Bronchial epithelial cell (primary cell): ENCODE measurements around the gene PRR15L. TPM values are rescaled to one million over a fixed set of nuclear protein-coding genes. Genes with fewer than 3 reads are reported as not detected.

ENCODE experiments used
- DNase-seq: peaks from one replicate; pipeline ENCODE4 v3.0.0-alpha.2; 2010; ENCODE audit warnings: low read depth
- FAIRE-seq: peaks from 2 replicates; lab custom pipeline; 2011; peaks lifted over from hg19 to GRCh38; lab: Jason Lieb, UNC
- H3K27me3 ChIP-seq: 2 replicates; pipeline ENCODE4 v1.5.1; 2011; ENCODE audit warnings: low read length; ENCODE audit not compliant: control insufficient read depth, insufficient read depth
- H3K36me3 ChIP-seq: 2 replicates; pipeline ENCODE4 v1.5.1; 2011; ENCODE audit warnings: low read length; ENCODE audit not compliant: control insufficient read depth, insufficient read depth
- H3K4me3 ChIP-seq: 2 replicates; pipeline ENCODE4 v1.5.1; 2011; ENCODE audit warnings: mild to moderate bottlenecking, low read depth, low read length, control low read depth
- total RNA-seq: library from RNA; depleted of rRNA; stranded (reverse); fragments of >200 nt; gene quantifications from 2 replicates; pipeline ENCODE4 v1.2.1, GENCODE V29; 2014
- TF ChIP-seq, protein P1 (sequence below): IDR thresholded peaks from 2 replicates; pipeline ENCODE4 v1.5.1; 2011; ENCODE audit warnings: mild to moderate bottlenecking, moderate library complexity, low read length, control low read depth, inconsistent platforms; ENCODE audit not compliant: insufficient read depth, severe bottlenecking

The PRR15L gene
- total RNA-seq, 1 donor from 2014 or later, result 1.6 TPM

DNA sequence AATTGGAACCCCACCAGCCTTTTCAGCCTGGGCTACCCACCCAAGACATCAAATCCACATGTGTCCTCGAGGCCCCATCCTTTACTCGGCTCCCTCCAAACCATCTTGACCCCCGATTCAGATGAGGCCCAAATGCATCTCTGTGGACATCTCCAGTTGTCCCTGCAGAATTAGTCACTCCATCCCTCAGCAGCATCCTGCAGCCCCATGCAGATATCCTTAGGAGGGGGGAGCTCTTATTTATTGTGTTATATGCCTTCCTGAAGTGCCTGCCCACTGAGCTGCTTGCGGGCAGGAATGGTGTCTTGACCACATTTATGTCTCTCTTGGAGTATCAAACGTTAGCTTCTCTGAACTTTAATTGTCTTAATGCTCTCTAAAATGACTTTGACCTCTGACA, 28.8 kb upstream of the PRR15L start:
- no peak for FAIRE-seq
- DNase-seq, result no peak
- Histone ChIP-seq H3K4me3 (no peak overlapping the region), H3K36me3 (no peaks in the 10 kb centered on the region), H3K27me3 (no peaks in the 10 kb centered on the region)
- TF ChIP-seq, protein P1, sequence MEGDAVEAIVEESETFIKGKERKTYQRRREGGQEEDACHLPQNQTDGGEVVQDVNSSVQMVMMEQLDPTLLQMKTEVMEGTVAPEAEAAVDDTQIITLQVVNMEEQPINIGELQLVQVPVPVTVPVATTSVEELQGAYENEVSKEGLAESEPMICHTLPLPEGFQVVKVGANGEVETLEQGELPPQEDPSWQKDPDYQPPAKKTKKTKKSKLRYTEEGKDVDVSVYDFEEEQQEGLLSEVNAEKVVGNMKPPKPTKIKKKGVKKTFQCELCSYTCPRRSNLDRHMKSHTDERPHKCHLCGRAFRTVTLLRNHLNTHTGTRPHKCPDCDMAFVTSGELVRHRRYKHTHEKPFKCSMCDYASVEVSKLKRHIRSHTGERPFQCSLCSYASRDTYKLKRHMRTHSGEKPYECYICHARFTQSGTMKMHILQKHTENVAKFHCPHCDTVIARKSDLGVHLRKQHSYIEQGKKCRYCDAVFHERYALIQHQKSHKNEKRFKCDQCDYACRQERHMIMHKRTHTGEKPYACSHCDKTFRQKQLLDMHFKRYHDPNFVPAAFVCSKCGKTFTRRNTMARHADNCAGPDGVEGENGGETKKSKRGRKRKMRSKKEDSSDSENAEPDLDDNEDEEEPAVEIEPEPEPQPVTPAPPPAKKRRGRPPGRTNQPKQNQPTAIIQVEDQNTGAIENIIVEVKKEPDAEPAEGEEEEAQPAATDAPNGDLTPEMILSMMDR, result no peak

DNA sequence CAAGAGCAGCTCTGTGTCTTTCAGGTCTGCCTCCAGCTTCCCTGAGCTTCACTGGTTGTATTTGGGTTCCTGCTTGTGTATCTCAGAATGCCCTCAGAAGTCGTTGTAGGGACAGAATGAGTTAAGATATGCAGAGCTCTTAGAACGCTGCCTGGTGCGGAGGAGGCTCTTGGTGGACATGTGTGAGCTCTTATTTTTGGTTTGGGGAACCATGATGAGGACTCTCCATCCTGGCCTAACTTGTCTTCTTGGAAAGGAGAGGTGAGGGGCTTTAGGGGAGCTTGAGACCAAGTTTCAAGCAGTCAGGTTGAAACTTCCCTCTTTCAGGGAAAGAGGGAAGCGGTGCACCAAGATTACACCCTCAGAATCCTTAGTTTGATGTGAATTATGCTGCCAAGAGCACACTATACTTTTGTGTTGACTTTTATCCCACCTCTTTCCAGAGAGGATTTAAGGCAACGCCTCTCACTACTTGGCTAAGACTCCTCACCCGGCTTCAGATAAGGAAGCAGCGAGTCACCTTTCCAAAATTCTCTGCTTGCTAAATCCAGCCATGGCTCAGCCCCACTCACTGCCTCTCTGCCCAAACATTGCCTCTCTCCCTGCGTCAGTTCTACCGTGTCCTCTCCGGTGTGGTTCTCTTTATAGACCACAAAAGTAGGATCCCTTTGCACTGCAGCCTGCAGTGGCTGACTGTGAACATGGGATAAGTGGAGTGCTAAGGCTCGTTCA, 26.0 kb upstream of the PRR15L start:
- no peaks in the 10 kb centered on the region for H3K27me3 ChIP-seq
- TF ChIP-seq, protein P1, result no peak
- peaks cover 8% of the 10 kb centered on the region for H3K36me3 ChIP-seq
- DNase-seq, result no peak
- FAIRE-seq, result no peak
- no peak overlapping the region for H3K4me3 ChIP-seq

DNA sequence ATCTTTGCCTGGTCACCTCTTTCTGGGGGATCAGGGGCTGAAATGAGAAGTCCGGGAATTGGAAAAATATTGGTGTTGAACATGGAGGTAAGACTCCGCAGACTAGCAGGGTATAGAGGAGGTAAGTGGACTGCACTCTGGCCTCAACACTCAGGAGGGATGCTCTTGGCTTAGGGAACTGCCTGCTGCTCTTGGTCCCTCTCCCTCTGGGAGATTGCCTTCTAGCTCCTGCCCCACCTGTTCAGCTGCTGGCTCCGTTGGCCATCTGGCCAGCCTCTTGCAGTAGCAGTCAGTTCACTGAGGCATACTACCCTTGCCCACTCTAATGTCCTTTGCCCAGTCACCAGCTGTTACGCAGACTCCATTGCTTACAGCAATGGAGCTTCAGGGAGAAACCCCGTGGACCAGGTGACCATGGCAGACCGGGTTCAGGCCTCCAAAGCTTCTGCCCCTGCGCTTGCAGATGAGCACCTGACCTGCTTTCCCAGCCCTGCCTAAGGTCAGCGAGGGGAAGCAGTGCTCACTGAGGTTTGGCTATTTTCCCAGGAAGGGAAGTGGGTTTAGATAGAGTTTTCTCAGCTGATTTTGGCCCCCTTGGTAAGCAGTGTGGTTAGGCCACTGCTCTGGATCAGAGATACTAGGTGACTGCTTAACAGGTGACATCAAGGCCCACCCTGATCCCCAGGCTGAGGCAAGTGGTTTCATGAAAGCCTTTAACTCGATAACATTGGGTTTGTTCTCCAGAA, 25.1 kb upstream of the PRR15L start:
- TF ChIP-seq, protein P1, result no peak
- FAIRE-seq, result no peak
- DNase-seq, result no peak
- peaks cover 11% of the 10 kb centered on the region for H3K36me3 ChIP-seq
- H3K27me3 ChIP-seq, result no peaks in the 10 kb centered on the region
- H3K4me3 ChIP-seq, result no peak overlapping the region

DNA sequence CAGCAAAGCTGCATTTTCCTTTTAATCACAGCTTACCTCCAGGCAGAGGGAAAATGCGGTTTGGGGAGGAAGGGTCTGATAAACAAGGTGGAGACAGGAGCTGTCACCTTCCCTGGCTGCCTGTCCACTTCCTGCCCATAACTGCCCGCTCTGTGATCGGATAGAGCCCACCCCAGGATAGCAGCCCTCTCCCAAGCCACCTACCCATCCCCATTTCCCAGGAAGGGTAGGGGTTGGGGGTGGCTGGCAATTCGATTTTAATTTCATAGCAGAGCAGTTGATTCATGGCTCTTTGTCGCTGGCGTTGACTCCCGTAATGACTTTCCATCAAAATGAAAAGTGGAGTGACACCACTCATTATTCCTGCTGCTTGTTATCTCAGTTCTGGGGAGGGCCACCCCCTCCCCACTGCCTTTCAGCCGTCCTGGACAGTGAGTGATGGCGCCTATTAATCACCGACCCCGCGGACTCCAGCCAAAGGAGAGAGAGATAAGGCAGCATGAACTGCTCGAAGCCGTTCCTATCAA, 24.5 kb upstream of the PRR15L start:
- H3K27me3 ChIP-seq, result no peaks in the 10 kb centered on the region
- peaks cover 13% of the 10 kb centered on the region for H3K36me3 ChIP-seq
- TF ChIP-seq, protein P1, result no peak
- no peak overlapping the region for H3K4me3 ChIP-seq
- FAIRE-seq, result no peak
- DNase-seq, result no peak

DNA sequence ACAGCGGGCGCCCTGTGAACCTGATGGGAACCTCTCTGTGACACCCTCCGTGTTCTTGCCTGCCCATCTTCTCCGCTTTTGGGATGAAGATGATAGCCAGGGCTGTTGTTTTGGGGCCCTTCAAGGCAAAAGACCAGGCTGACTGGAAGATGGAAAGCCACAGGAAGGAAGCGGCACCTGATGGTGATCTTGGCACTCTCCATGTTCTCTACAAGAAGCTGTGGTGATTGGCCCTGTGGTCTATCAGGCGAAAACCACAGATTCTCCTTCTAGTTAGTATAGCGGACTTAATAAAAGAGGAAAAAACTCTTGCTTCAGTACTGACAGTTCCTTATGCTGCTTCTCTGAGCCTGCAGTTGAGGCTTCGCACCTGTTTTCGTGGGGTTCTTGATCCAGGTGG, 23.8 kb upstream of the PRR15L start:
- Histone ChIP-seq H3K36me3 (peaks cover 13% of the 10 kb centered on the region), H3K27me3 (no peaks in the 10 kb centered on the region), H3K4me3 (no peak overlapping the region)
- no peak for DNase-seq
- FAIRE-seq, result no peak
- TF ChIP-seq, protein P1, result no peak
